CD1c-positive myeloid dendritic cell (primary cell): ENCODE measurements around the gene SFRP5.

ENCODE experiments used
- DNase-seq: peaks from one replicate; pipeline ENCODE4 v3.0.0-alpha.2; 2016; ENCODE audit errors: extremely low spot score

Gene SFRP5, protein sequence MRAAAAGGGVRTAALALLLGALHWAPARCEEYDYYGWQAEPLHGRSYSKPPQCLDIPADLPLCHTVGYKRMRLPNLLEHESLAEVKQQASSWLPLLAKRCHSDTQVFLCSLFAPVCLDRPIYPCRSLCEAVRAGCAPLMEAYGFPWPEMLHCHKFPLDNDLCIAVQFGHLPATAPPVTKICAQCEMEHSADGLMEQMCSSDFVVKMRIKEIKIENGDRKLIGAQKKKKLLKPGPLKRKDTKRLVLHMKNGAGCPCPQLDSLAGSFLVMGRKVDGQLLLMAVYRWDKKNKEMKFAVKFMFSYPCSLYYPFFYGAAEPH

GRCh38 chr10:97771913-97772823, at the start of gene SFRP5:
Gene SFRP5 (minus strand): TSS chr10:97771999. CDS start chr10:97771833, 166 bp downstream.
- DNase-seq: no peak

- no peak for DNase-seq
Measured at GRCh38 chr10:97820096-97820704, 48.4 kb upstream of the SFRP5 start.

GRCh38 chr10:97818572-97818971, 46.8 kb upstream of the SFRP5 start:
- no peak for DNase-seq

- no peak for DNase-seq
Measured at GRCh38 chr10:97816609-97817008, 44.8 kb upstream of the SFRP5 start.

DNA sequence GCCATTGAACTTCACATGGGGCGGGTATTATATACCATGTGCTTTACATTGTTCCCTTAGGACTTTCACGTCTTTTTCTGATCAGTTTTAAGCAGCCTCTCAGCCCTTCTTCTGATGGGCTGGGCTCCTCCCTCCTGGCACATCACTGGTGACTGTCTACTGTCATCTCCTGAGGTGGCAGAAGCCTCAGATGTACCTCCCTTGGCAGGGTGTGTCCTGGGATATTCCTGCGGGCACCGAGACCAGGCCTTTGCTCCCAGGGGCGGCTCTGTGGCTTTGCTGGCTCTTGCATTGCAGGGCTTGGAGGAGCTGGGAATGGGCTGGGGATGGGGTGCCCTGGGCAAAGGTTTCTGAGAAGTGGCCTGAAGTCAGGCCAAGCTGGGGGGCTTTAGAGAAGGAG, 43.2 kb upstream of the SFRP5 start:
- DNase-seq: no peak

GRCh38 chr10:97813311-97813710, 41.5 kb upstream of the SFRP5 start:
- no peak for DNase-seq

DNA sequence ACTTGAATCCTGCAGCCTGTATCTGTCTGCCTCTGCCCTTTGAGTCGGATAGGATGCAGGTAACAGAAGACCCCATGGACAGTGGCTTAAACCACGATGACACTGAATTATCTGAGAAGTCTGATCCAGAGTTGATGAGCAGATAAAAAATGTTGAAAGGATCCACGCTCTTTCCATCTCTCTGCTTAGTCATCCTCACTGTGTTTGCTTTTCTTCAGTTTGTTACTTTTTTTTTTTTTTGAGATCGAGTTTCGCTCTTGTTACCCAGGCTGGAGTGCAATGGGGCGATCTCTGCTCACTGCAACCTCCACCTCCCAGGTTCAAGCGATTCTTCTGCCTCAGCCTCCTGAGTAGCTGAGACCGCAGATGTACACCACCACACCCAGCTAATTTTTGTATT, 40.9 kb upstream of the SFRP5 start:
- DNase-seq: no peak

- no peak for DNase-seq
Measured at GRCh38 chr10:97811958-97812357, 40.2 kb upstream of the SFRP5 start.

DNA sequence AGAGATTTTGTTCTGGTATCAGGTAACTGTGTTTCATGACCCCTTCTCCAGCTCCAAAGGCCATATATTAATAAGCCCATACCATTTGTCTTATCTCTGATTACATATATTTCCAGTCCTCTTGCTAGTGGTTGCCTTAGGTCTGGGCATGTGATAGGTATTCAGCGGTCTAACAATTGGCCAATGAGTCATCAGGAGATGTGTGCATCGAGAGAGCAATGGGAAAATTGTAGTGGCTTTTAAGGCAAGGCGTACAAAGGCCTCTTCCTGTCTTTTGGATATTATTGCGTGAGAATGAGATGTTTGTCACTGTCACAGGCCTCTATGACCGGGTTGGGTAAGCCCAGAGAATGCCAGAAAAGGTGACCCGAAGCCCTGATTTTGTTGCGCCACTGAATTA, 38.6 kb upstream of the SFRP5 start:
- no peak for DNase-seq

GRCh38 chr10:97805949-97806348, 34.1 kb upstream of the SFRP5 start:
- no peak for DNase-seq

DNA sequence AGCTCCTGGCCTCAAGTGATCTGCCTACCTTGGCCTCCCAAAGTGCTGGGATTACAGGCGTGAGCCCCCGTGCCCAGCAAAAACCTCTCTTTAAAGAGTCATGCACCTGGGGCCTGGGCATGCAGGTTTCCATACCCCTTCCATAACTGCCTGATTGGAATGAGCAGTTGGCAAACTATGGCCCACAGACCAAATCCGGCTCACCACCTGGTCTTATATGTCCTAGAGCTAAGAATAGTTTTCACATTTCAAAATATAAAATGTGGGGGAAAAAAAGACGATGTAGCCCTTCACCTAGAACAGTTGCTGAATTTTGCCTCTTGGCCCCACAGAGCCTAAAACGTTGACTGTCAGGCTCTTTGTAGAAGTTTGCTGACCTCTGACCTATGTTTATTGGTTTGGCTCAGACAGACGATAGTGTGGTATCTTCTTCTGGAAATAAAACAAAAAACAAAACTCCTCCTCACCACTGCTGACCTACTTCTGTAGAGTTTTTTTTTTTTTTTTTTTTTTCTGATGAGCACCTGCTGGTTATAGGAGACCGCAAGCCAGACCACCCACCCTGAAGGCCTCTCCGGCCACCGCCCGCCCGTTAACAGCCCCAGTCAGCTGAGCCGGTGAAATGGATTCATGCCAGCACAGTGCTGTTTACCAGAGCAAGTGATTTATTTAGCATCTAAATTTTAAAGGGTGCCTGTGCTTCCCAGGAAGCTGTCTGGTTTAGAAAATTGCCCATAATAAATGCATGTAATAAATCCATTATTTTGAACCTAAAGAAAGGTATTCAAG, 33.5 kb upstream of the SFRP5 start:
- DNase-seq: no peak

DNA sequence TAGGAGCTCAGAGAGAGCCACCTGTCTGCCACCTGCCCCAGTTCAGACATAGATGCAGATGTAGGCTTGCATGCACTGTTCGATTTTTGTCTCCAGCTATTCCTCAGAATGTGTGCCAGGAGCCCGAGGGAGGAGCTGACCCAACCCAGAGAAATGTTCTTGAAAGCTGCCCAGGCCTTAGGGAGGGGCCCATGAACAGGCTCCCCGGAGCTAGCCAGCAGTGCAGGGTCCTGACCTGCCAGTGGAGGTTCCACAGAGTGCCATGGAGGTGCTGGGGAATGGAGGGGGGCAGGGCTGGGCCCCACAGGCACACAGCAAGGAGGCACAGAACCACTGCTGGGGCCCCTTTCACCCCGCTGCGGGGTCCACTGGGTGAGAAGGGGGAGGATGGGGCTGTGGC, 29.6 kb upstream of the SFRP5 start:
- no peak for DNase-seq

DNA sequence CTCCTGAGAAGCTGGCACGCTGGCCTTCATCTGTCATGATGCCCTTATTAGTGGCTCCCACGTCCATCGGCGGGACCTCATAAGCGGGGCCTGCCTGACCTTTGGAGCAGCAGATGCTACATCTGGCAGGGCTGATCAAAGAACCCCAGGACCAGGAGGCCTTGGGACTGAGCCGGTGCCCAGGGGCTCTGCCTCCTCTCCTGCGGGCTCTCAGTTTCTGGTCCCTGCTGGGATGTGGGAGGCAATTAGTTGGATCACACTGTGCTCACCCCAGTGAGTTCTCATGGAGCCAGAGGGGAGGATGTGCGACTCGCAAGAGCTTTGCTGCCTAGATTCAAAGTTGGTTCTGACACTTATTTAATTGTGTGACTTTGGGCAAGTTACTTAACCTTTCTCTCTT, 28.7 kb upstream of the SFRP5 start:
- no peak for DNase-seq

GRCh38 chr10:97798958-97799610, 27.3 kb upstream of the SFRP5 start:
- no peak for DNase-seq

- peak; percentile 9 for DNase-seq
Measured at GRCh38 chr10:97796651-97797050, 24.9 kb upstream of the SFRP5 start.

GRCh38 chr10:97795886-97796285, 24.1 kb upstream of the SFRP5 start:
- no peak for DNase-seq

- DNase-seq: peak; percentile 72
Measured at GRCh38 chr10:97791824-97792721, 20.3 kb upstream of the SFRP5 start.

DNA sequence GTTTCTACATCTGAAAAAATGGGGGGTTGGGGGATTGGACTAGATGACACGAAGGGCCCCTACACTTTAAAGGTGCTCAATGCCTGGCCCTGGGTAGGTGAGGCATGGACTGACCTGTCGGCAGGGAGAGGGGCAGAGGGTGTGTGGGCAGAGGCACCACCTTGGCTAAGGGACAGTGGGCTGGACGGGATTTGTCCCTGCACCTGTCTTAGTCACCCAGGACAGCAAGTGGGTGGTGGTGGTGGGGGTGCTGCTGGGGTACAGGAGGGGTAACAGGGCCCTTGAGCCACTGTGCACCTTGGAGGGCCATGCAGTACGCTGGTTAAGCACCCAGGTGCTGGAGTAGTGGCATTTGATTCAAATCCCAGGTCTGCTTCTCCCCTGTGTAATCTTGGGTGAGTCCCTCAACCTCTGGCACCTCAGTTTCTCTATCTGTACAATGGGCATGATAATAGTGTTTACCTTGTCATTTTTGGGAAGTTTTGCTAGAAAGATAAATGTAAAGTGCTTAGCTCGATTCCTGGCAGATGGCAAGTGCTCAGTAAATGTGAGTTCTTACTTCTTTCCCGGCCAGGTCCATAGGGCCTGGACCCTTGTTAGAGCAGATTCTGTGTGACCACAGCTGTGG, 18.1 kb upstream of the SFRP5 start:
- DNase-seq: no peak

DNA sequence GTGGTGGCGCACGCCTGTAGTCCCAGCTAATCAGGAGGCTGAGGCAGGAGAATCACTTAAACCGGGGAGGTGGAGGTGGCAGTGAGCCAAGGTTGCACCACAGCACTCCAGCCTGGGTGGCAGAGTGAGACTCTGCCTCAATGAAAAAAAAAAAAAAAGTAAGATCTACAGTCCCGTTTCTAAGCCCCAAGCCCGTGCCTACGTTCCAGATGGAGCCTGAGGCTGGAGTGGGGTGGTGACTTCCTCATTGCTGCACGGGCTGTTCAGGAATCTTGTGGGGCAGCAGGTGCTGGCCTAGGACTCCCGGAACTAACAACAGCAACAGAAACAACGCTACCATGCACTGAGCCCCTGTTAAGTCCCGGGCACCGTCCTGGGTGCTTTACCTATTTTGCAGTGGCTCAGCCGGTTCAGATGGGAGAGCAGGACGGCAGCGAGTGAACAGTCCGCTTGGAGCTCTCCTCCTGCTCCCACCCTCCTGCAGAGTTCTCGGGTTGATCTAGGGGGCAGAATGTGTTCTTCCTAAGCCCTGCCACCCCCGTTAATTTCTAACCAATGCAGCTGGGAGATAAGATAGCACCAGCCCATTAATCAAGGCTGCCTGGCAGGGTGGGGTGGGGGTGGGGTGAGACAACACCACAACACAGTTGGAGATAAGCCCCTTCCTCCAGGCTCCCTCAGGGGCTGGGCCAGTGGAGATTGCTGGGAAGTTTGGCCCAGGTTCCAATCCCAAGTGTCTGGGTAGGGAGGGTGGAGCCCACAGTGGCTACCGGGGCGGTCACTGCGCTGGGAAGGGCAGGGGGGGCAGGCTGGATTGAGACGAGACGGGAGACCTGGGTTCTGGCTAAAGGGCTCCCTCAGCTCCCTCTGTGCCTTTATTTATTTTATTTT, 17.0 kb upstream of the SFRP5 start:
- DNase-seq: no peak
